IMR-90 (cell line): Measurements from ENCODE around the gene PIGC. TPM values are rescaled to one million over a fixed set of nuclear protein-coding genes. Genes with fewer than 3 reads are reported as not detected.

ENCODE experiments used
- ATAC-seq: fragments of 200-7000 bp; cut with Tn5 transposase; 2 replicates; pipeline ENCODE4 v1.9.1; 2020; ENCODE audit warnings: low read depth, mild to moderate bottlenecking, moderate library complexity
- BruUV-seq: library from RNA; stranded (reverse); fragments of 400-500 nt; replicated peaks from 2 replicates; lab custom pipeline; 2021; lab: Mats Ljungman, UMichigan
- CTCF ChIA-PET: fragments of 300-600 bp; formaldehyde crosslinking; extraction: SDS; loops from one replicate; lab custom pipeline; 2021; ENCODE audit warnings: antibody characterized with exemption; lab: Yijun Ruan, JAX
- POLR2A ChIA-PET: fragments of 300-600 bp; sonication (Branson Sonifier 250); formaldehyde crosslinking; loops from one replicate; lab custom pipeline; 2022; ENCODE audit warnings: antibody characterized with exemption; ENCODE audit not compliant: unreplicated experiment; lab: Charles Lee
- DNase-seq: peaks from one replicate; pipeline ENCODE4 v3.0.0; 2013
- H2AFZ ChIP-seq: replicated peaks from 2 replicates; pipeline ENCODE3; 2013; ENCODE audit warnings: low read length, mild to moderate bottlenecking; ENCODE audit not compliant: poor library complexity
- H2AK5ac ChIP-seq: 2 replicates; pipeline ENCODE4 v1.6.1; 2013; ENCODE audit warnings: low read depth, low read length, inconsistent platforms
- H2AK9ac ChIP-seq: replicated peaks from 2 replicates; pipeline ENCODE3; 2013; ENCODE audit warnings: mild to moderate bottlenecking, low read depth, low read length, moderate library complexity; ENCODE audit not compliant: poor library complexity
- H2BK120ac ChIP-seq: 2 replicates; pipeline ENCODE4 v1.6.1; 2013; ENCODE audit warnings: low read depth, low read length, inconsistent platforms
- H2BK15ac ChIP-seq: 3 replicates; pipeline ENCODE4 v1.6.1; 2013; ENCODE audit warnings: low read depth, low read length, inconsistent platforms
- H2BK20ac ChIP-seq: 2 replicates; pipeline ENCODE4 v1.6.1; 2013; ENCODE audit warnings: low read depth, mild to moderate bottlenecking, inconsistent platforms, low read length, moderate library complexity
- H2BK5ac ChIP-seq: 2 replicates; pipeline ENCODE4 v1.6.1; 2013; ENCODE audit warnings: mild to moderate bottlenecking, low read depth, low read length, inconsistent platforms; ENCODE audit not compliant: poor library complexity, severe bottlenecking
- H3K14ac ChIP-seq: replicated peaks from 2 replicates; pipeline ENCODE4 v1.6.1; 2013; ENCODE audit warnings: low read depth, low read length, inconsistent platforms
- H3K18ac ChIP-seq: 2 replicates; pipeline ENCODE4 v1.6.1; 2013; ENCODE audit warnings: low read depth, low read length, control low read depth
- H3K23ac ChIP-seq: 2 replicates; pipeline ENCODE4 v1.6.1; 2013; ENCODE audit warnings: low read depth, low read length, inconsistent platforms
- H3K27ac ChIP-seq: 2 replicates; pipeline ENCODE4 v1.5.1; 2013; ENCODE audit warnings: mild to moderate bottlenecking, control low read depth, low read length; ENCODE audit not compliant: insufficient read depth
- H3K27me3 ChIP-seq: 2 replicates; pipeline ENCODE4 v1.6.1; 2013; ENCODE audit warnings: low read length; ENCODE audit not compliant: control insufficient read depth, insufficient read depth
- H3K36me3 ChIP-seq: 2 replicates; pipeline ENCODE4 v1.6.1; 2013; ENCODE audit warnings: low read length, mixed read lengths; ENCODE audit not compliant: control insufficient read depth, insufficient read depth
- H3K4ac ChIP-seq: 2 replicates; pipeline ENCODE4 v1.6.1; 2013; ENCODE audit warnings: low read depth, low read length, inconsistent platforms
- H3K4me1 ChIP-seq: 2 replicates; pipeline ENCODE4 v1.6.1; 2013; ENCODE audit warnings: low read length, mixed read lengths; ENCODE audit not compliant: control insufficient read depth, insufficient read depth
- H3K4me2 ChIP-seq: 2 replicates; pipeline ENCODE4 v1.6.1; 2013; ENCODE audit warnings: low read depth, mild to moderate bottlenecking, control low read depth, low read length, moderate library complexity
- H3K4me3 ChIP-seq: 2 replicates; pipeline ENCODE4 v1.5.1; 2013; ENCODE audit warnings: low read depth, mild to moderate bottlenecking, control low read depth, low read length, moderate library complexity; ENCODE audit not compliant: insufficient read depth
- H3K56ac ChIP-seq: 2 replicates; pipeline ENCODE4 v1.6.1; 2013; ENCODE audit warnings: low read length, inconsistent platforms; ENCODE audit not compliant: insufficient read depth; ENCODE audit errors: extremely low read depth
- H3K79me1 ChIP-seq, 2 experiments: 2 replicates each; pipeline ENCODE4 v1.6.1; 2013; ENCODE audit warnings: low read length in 2 of 2, inconsistent platforms in 1 of 2, low read depth in 1 of 2
- H3K9ac ChIP-seq: 2 replicates; pipeline ENCODE4 v1.6.1; 2013; ENCODE audit warnings: low read depth, low read length, control low read depth
- H3K9me1 ChIP-seq: 2 replicates; pipeline ENCODE4 v1.6.1; 2013; ENCODE audit warnings: low read length, inconsistent platforms; ENCODE audit not compliant: insufficient read depth
- H3K9me3 ChIP-seq: 2 replicates; pipeline ENCODE4 v1.6.1; 2013; ENCODE audit warnings: low read length; ENCODE audit not compliant: control insufficient read depth, insufficient read depth
- H4K20me1 ChIP-seq: 2 replicates; pipeline ENCODE4 v1.6.1; 2013; ENCODE audit warnings: low read length, inconsistent platforms; ENCODE audit not compliant: insufficient read depth
- H4K5ac ChIP-seq: 2 replicates; pipeline ENCODE4 v1.6.1; 2013; ENCODE audit warnings: mild to moderate bottlenecking, low read depth, low read length, control low read depth
- H4K8ac ChIP-seq, 2 experiments: 2 replicates each; pipeline ENCODE4 v1.6.1; 2013; ENCODE audit warnings: low read depth in 2 of 2, low read length in 2 of 2, control low read depth in 1 of 2, inconsistent platforms in 1 of 2
- H4K91ac ChIP-seq: 2 replicates; pipeline ENCODE4 v1.6.1; 2013; ENCODE audit warnings: low read depth, low read length, inconsistent platforms; ENCODE audit not compliant: insufficient read depth
- BHLHE40 ChIP-seq: fragments of 150-350 bp; IDR thresholded peaks from 2 replicates; pipeline ENCODE4 v1.6.1; 2016; ENCODE audit warnings: mild to moderate bottlenecking, low read depth, low read length
- CTCF ChIP-seq: conservative IDR thresholded peaks from 2 replicates; pipeline ENCODE4 v1.5.1; 2012; ENCODE audit warnings: mild to moderate bottlenecking, low read depth, low read length, improper control_type of control experiment
- MAFK ChIP-seq: IDR thresholded peaks from 2 replicates; pipeline ENCODE4 v1.6.1; 2012; ENCODE audit warnings: low read depth, low read length, improper control_type of control experiment
- MXI1 ChIP-seq: IDR thresholded peaks from 2 replicates; pipeline ENCODE4 v1.6.1; 2012; ENCODE audit warnings: low read depth, mild to moderate bottlenecking, low read length, moderate library complexity, borderline replicate concordance
- RAD21 ChIP-seq: IDR thresholded peaks from 2 replicates; pipeline ENCODE4 v1.6.1; 2012; ENCODE audit warnings: low read length, improper control_type of control experiment
- WGBS, 2 experiments: methylation state at CpG; one replicate each; pipeline versions ENCODE4 v1.1.5 to v1.1.7; 2013; ENCODE audit warnings: missing lambda C conversion rate in 2 of 2; ENCODE audit not compliant: insufficient read length in 1 of 2; ENCODE audit errors: extremely low coverage in 2 of 2; 5-methylcytosine and 5-hydroxymethylcytosine counted together
- dilution Hi-C: fragments of 300-500 bp; cut with HindIII; formaldehyde crosslinking; loops from one replicate; pipeline ENCODE4 v1.14.3; 2018; ENCODE audit warnings: low sequenced_read_pairs; ENCODE audit not compliant: unreplicated experiment
- in situ Hi-C: fragments of 300-500 bp; cut with MboI; formaldehyde crosslinking; loops from 3 replicates; pipeline ENCODE4 v1.14.3; 2019; ENCODE audit warnings: low sequenced_read_pairs, inconsistent platforms, mixed read lengths
- intact Hi-C: fragments of 100-400 bp; cut with micrococcal nuclease; formaldehyde crosslinking; loops from 2 replicates; pipeline ENCODE4 v1.10.0; 2022
- polyA plus RNA-seq, 3 experiments: library from polyadenylated mRNA; depleted of rRNA; stranded (reverse); fragments of >200 nt; gene quantifications; 2 replicates each; pipeline ENCODE4 v1.2.3, GENCODE V29; 2012; ENCODE audit warnings: low replicate concordance in 1 of 3
- total RNA-seq: library from RNA; depleted of rRNA; stranded (reverse); fragments of >200 nt; gene quantifications from 2 replicates; pipeline ENCODE4 v1.2.3, GENCODE V29; 2012

The PIGC gene
- total and polyA plus RNA-seq, 2 of the 4 experiments (the other 2 are of a cell fraction): 14.9 to 15.8 TPM

DNA sequence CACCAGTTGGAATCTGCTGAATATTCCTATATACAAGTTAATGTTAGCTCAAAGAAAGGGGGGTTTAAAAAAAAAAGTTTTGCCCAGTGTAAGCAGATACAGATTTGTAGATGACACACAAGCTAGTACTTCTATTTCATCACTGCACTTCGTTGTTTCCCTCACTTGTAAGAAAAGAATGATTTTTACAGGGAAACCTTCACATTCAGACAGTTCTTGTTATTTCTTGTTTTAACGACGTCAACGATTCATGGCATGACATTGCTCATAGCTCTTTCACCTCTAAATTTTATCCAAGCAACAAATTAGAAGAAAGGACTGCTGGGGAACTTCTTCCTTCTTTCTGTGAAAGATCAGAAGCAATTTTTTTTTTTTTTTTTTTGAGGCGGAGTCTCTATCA is 49.1 kb downstream of the PIGC start:
- Histone ChIP-seq H4K8ac (no peak overlapping the region), H3K36me3 (no peaks in the 10 kb centered on the region), H3K23ac (no peak overlapping the region), H2AK9ac (no peak overlapping the region), H2BK120ac (no peak overlapping the region), H3K4me1 (peaks cover 2% of the 10 kb centered on the region), H2BK15ac (no peak overlapping the region), H3K79me1 (no peaks in the 10 kb centered on the region), H3K9me3 (no peaks in the 10 kb centered on the region), H3K4me3 (no peak overlapping the region), H2BK5ac (no peak overlapping the region), H3K4me2 (no peak overlapping the region), H3K14ac (no peak overlapping the region), H4K5ac (no peak overlapping the region), H2BK20ac (no peak overlapping the region), H3K18ac (no peak overlapping the region), H2AK5ac (no peak overlapping the region), H3K27me3 (no peaks in the 10 kb centered on the region), H2AFZ (no peak overlapping the region), H3K27ac (no peak overlapping the region), H3K4ac (no peak overlapping the region), H4K91ac (no peak overlapping the region), H4K20me1 (no peaks in the 10 kb centered on the region), H3K9ac (no peak overlapping the region), H3K9me1 (no peaks in the 10 kb centered on the region), H3K56ac (no peak overlapping the region)
- no TSS peak for BruUV-seq
- CTCF ChIA-PET: interaction anchor here (0.8 to 1.3 kb wide), 3 partner anchors 233 to 392 kb away, joined by 5 to 7 read pairs (median 5); no protein-coding TSS in a partner anchor
- in situ Hi-C loops (loop anchor here (10.0 kb wide), 1 partner anchor 250 kb away; no protein-coding TSS in a partner anchor), intact Hi-C loops (loop anchor here (5.0 kb wide), 2 partner anchors 123 to 138 kb away; no protein-coding TSS in a partner anchor), dilution Hi-C loops (no loop called here)
- DNase-seq (peak; percentile 34), ATAC-seq (no peak)
- POLR2A ChIA-PET: interaction anchor here (0.6 to 0.9 kb wide), 2 partner anchors 86 to 124 kb away, joined by 4 to 13 read pairs; no protein-coding TSS in a partner anchor
- no CpG with 5 or more reads among the region's 5 CpGs for whole genome bisulfite sequencing, 2 experiments
- TF ChIP-seq RAD21 (no peak), MXI1 (no peak), CTCF (no peak), MAFK (no peak), BHLHE40 (no peak)
